ENCODE measurements around the gene C11orf21.

The C11orf21 gene

DNA sequence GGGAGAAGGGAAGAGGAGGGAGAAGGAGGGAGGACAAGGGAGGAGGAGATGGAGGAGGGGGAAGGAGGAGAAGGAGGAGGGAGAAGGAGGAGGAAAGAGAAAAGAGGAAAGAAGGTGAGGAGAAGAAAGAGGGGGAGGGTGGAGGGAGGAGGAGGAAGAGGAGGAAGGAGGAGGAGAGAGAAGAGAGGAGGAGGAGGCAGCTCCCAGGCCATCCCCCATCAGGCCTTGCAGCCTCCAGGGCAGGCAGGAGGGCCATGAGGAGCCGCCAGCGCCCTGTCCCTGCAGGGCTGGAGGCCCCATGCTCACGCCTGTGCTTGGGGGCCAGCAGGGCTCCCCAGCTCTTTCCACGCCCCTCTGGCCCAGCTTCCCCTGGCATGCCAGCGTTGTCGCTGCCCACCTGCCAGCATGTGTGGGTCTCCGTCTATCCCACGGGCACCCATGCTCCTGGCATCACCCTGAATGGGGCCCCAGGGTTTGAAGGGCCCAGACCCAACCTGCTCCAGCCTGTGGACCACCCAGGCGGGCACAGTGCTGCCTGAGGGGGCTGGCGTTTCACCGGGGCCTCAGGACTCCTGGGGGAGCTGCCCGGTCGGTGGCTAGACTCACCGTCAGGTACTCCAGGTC lies 5.3 kb upstream of the C11orf21 start:
- no peak for TF ChIP-seq GATA2 (IDR thresholded peaks at IDR 0.05; ENCODE audit: low read depth, low read length)
- TF ChIP-seq GATA3 (IDR thresholded peaks at IDR 0.05; ENCODE audit: low read depth, low read length), result no peak

DNA sequence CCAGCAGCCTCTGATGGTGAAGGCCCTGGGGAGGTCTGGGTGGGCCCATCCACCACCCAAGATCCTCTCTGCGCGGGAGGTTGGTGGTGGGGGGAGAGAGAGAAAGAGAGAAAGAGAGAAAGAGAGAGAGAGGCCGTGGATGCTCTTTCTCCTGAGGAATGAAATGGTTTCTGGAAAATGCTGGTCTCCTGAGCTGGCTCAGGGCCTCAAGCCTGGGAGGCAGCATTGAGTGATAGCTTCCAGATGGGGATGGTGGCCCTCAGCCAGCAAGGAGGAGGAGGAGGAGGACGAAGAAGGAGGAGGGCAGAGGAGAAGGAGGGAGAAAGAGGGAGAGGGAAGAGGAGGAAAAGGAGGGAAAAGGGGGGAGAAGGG lies 4.7 kb upstream of the C11orf21 start:
- TF ChIP-seq GATA2 (IDR thresholded peaks at IDR 0.05; ENCODE audit: low read depth, low read length), result no peak
- TF ChIP-seq GATA3 (IDR thresholded peaks at IDR 0.05; ENCODE audit: low read depth, low read length), result no peak

DNA sequence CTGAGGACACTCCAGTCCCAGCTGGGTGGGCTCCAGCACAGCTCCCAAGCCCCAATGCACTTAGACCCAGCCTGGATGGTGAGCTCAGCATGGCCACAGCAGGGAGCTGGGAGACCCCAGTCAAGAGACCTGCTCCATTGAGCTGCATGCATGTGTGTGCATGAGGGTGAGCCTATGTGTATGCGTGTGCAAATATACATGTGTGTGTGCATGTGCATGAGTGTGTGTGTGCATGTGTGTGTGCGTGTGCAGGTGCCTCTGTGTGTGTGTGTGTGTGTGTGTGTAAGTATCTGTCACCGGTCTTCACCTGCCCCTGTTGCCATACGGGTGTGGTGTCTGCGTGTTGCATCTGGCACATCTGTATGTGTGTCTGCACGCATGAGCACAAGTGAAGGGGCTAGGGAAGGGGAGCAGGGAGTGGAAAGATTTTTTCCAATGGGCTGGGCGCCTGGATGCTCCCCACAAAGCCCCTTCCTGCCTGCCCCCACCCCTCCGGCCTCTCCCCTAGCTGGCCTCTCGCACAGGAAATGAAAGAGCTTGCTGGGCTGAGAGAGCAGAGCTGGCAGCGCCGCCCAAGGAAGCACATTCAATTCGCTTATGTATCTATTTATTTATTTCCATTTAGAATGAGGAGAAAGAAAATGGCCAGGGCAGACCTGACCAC lies 4.2 kb upstream of the C11orf21 start:
- TF ChIP-seq GATA3 (IDR thresholded peaks at IDR 0.05; ENCODE audit: low read depth, low read length), result no peak
- no peak for TF ChIP-seq GATA2 (IDR thresholded peaks at IDR 0.05; ENCODE audit: low read depth, low read length)

DNA sequence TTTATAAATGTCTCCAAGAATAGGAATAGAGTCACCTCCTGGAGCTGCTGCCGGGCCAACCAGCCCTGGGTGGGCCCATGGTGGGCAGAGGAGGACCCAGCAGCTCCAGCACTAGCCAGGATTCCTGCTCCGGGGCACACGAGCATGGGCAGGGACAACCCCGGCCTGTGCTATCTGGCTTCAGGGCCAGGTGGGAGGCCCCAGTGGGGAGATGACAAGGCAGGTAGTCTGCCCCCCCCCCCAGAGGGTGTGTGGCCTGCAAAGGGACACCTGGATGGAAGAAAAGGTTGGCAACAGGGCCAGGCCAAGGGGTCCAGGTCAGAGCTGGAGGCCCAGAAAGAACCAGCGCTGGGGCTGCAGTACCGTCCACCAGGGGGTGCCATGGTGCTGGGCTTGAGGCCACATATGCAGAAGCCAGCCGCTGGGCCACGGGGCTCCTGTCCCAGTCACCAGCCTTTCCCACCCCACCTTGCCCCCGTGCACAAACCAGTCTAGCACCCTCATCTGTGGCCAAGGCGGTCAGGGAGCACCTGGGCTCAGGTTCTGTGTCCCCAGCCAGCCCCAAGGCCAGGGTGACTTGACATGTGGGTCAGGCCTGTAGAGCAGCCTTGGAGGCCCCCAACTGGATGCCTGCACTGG lies 3.5 kb upstream of the C11orf21 start:
- TF ChIP-seq GATA3 (IDR thresholded peaks at IDR 0.05; ENCODE audit: low read depth, low read length) (no peak), GATA2 (IDR thresholded peaks at IDR 0.05; ENCODE audit: low read depth, low read length) (no peak)

DNA sequence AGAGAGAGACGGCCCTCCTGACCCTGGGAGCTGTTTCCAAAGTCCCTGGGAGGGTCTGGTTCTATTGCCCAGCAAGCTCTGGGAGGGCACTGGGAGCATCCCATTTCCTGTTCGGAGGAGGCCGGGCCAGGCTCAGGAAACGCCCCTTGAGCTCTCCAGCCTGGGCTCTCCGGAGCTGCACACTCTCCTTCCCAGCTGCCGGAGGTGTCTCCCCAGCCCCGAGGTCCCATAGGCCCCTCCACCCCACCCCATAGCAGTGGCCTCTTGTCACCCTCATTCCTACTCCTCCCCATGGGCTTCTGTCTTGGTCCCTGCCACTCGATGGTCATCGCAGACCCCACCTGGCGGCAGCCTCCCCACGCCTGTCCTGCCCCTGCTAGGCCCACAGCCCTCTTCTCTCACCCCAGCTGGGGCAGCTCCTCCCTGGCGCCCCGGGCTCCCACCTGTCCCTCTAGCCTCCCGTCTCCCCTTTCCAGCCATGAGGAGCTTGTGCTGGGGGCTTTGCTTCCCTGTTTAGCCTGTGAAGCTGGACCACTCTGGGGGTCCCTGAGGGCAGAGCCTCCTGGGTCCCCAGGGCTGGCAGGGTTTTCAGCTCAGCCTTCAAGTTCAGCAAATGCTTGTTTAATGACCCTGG lies 2.9 kb upstream of the C11orf21 start:
- no peak for TF ChIP-seq GATA2 (IDR thresholded peaks at IDR 0.05; ENCODE audit: low read depth, low read length)
- TF ChIP-seq GATA3 (IDR thresholded peaks at IDR 0.05; ENCODE audit: low read depth, low read length), result no peak

DNA sequence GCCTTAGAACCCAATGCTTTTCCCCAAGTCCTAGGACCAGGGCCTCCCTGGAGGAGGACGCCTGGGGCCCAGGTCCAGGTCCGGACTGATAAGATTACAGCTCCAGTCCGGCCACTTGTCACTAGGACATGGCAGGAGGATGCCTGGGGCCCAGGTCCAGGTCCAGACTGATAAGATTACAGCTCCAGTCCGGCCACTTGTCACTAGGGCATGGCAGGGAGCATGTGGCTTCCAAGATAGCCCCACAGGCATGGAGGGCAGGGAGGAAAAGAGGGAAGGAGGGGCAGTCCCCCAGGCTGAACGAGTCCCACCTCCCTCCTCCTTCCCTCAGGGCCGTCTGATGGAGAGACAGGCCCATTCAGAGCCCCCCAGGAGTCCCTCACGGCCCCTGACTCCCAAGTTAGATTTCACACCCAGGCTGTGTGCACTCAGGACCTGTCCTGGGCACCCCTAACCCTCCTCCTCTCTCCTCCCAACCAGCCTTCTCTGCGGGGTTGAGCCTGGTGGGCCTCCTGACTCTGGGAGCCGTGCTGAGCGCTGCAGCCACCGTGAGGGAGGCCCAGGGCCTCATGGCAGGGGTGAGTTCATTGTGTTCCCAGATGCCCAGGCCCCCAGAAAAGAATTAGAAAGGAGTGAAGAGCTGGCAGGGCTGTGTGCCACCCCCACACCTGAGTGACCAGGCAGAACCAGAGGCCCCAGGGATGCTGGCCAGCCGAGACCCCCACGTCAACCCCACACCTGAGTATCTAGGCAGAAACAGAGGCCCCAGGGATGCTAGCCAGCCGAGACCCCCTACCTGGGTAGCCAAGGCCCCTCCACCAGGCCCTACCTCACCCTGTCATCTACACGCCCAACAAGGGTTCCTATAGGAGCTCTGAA lies 2.1 kb upstream of the C11orf21 start:
- TF ChIP-seq GATA2 (IDR thresholded peaks at IDR 0.05; ENCODE audit: low read depth, low read length) (peak; percentile 54), GATA3 (IDR thresholded peaks at IDR 0.05; ENCODE audit: low read depth, low read length) (no peak)

DNA sequence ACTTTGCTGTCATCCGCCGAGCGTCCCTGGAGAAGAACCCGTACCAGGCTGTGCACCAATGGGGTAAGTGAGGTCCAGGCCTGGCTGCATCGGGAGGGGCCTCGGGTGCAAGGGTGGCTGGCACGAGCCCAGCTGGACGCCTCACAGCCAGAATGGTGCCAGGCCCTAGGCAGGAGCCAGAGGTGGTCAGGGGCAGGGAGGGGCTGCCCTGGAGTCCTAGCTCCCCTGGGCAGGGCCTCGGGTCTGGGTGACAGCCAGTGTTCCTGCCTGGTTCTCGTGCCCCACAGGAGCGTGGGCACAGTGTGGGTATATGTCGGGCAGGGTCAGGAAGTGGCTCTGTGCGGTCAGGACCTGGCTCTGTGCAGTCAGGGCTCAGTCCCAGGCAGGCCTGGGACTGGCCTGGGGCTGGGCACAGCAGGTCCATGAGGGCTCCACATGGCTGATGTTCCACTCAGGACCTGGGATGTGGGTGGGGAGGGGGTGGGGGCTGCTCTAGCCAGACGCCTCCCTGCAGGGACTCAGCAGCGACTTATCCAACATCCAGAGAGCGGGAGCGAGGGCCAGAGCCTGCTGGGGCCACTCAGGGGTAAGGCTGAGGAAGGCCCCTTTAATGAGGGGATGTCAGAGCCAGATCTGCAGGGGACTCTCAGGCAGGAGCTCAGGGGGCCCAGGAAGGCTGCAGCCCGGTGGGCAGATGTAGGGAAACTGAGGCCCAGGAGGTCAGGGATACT lies 1.3 kb upstream of the C11orf21 start:
- TF ChIP-seq GATA2 (IDR thresholded peaks at IDR 0.05; ENCODE audit: low read depth, low read length) (no peak), GATA3 (IDR thresholded peaks at IDR 0.05; ENCODE audit: low read depth, low read length) (no peak)

DNA sequence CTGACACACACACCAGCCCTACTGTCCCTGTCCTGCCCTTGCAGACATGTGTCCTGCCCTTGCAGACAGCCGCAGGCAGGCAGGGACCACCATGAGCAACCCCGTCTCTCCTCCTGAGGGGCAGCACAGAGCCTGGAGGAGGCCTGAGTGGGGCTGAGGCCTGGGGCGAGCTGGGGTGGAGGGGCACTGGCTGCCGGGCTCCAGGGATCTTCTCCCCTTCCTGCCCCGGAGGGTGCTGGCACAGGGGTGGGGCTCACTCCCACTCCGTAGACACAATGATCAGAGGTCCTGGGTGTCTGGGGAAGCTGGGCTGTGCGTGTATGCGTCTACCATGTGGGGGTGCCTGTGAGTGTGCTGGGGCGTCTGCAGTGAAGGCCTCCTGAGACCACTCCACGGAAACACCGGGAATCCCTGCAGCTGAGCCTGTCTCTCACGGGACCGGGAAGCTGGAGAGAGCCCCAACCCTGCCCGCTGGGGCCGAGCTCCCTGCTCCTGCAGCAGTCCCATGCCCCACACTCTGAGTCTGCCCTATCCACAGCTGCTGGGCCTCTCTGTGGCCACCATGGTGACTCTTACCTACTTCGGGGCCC lies 683 bp upstream of the C11orf21 start:
- TF ChIP-seq GATA2 (IDR thresholded peaks at IDR 0.05; ENCODE audit: low read depth, low read length) (no peak), GATA3 (IDR thresholded peaks at IDR 0.05; ENCODE audit: low read depth, low read length) (no peak)

DNA sequence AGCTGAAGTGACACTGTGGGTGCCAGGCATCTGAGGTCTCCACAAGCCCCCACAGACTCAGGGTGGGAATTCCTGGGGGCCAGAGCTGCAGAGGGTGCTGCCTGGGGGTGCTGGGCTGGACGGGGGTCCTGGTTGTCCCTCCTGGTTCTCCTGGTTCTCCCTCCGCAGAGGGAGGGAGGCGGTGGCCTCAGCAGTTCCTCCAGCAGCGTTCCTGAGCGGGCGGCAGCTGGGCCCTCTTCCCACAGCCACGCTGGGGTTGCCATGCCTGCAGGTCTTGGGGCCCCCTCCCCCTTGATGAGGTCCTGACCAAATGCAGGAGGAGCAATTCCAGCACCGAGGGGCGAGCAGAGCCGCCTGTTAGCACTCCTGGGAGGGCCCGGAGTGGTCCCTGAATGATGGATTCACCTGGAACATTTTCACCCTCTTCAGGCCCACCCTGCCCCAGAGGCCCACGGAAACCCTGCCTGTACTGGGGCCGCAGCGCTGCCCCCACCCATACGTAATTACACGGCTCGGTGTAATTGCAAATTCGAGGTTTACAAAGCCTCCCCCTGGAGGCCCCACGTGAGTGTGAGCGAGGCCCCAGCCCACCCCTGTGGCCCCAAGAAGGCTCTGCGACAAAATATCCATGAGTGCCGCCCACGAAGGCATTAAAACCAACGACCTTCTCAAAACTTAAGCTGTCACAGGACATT lies 635 bp downstream of the C11orf21 start:
- TF ChIP-seq GATA2 (IDR thresholded peaks at IDR 0.05; ENCODE audit: low read depth, low read length), result no peak
- TF ChIP-seq GATA3 (IDR thresholded peaks at IDR 0.05; ENCODE audit: low read depth, low read length), result no peak

DNA sequence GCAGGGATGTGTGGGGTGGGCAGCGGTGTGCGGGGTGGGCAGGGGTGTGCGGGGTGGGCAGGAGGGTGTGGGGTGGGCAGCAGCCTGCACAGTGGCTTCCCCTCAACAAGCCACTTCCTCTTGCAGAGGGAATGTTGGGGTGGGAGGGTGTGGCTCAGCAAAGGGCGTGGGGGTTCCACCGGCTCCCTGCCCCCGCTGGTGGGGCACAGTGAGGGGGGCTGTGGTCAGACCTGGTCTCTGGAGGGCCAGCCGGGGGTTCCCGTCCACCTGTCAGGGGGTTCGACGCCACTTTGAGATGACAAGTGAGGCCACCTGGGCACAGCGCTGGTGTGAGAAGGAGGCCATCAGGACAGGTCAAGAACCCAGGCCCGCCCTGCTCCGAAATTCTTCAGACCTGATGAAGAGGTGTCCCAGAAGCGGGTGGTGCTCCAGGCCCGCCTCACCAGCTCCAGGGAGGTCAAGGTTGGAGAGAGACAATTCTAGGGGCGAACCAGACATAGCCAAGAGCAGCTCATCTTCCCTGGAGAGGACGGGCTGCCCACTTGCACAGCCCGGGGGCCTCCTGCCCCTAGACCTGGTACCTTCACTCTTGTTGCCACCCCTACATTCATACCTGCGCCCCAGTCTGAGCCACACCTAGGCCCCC lies 1.3 kb downstream of the C11orf21 start:
- TF ChIP-seq GATA3 (IDR thresholded peaks at IDR 0.05; ENCODE audit: low read depth, low read length), result no peak
- TF ChIP-seq GATA2 (IDR thresholded peaks at IDR 0.05; ENCODE audit: low read depth, low read length), result no peak

DNA sequence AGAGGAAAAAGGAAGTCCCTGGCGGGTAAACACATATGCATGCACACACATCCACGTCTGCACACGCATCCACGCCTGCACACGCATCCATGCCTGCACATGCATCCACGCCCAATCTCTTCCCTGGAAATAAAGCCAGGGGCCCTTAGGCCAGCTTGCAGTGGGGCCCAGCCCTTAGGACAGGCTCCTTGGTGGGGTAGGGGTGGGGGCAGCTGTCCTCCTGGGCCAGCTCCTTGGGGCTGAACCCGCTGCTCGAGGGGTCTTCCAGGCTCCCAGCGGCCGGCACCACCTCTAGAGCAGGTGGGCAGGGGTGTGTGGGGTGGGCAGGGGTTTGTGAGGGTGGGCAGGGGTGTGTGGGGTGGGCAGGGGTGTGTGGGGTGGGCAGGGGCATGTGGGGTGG lies 1.9 kb downstream of the C11orf21 start:
- TF ChIP-seq GATA2 (IDR thresholded peaks at IDR 0.05; ENCODE audit: low read depth, low read length), result no peak

All from SH-SY5Y (cell line).